KMS-11 (cell line): ENCODE results near the gene GADD45GIP1.

Experiments
- H2AFZ ChIP-seq: fragments of 200-600 bp; sonication (generic); 2 replicates; pipeline ENCODE4 v1.6.1; 2016; ENCODE audit warnings: antibody characterized with exemption, mixed run types, low read depth
- H3K27ac ChIP-seq: fragments of 200-600 bp; sonication (generic); 2 replicates; pipeline ENCODE4 v1.6.1; 2016; ENCODE audit warnings: mild to moderate bottlenecking, mixed run types
- H3K27me3 ChIP-seq: fragments of 200-600 bp; sonication (generic); 2 replicates; pipeline ENCODE4 v1.6.1; 2017; ENCODE audit warnings: mild to moderate bottlenecking, low read depth, mixed run types, moderate library complexity; ENCODE audit not compliant: insufficient read depth
- H3K36me3 ChIP-seq: fragments of 200-600 bp; sonication (generic); 2 replicates; pipeline ENCODE4 v1.6.1; 2017; ENCODE audit warnings: mild to moderate bottlenecking, mixed run types; ENCODE audit not compliant: insufficient read depth
- H3K4me1 ChIP-seq: fragments of 200-600 bp; sonication (generic); 2 replicates; pipeline ENCODE4 v1.6.1; 2016; ENCODE audit warnings: mild to moderate bottlenecking, low read depth, mixed run types; ENCODE audit not compliant: poor library complexity, severe bottlenecking
- H3K4me2 ChIP-seq: fragments of 200-600 bp; sonication (generic); 2 replicates; pipeline ENCODE4 v1.7.0; 2016; ENCODE audit warnings: mild to moderate bottlenecking, mixed run types
- H3K4me3 ChIP-seq: fragments of 200-600 bp; sonication (generic); IDR thresholded peaks from 2 replicates; pipeline ENCODE4 v1.6.1; 2017; ENCODE audit warnings: low read depth, low read length, mixed read lengths; ENCODE audit not compliant: insufficient read depth
- H3K79me2 ChIP-seq: fragments of 200-600 bp; sonication (generic); 2 replicates; pipeline ENCODE4 v1.6.1; 2016; ENCODE audit warnings: low read depth, mixed run types; ENCODE audit not compliant: insufficient read depth
- H3K9ac ChIP-seq: fragments of 200-600 bp; sonication (generic); 2 replicates; pipeline ENCODE4 v1.6.1; 2016; ENCODE audit warnings: mild to moderate bottlenecking, mixed run types
- H4K20me1 ChIP-seq: fragments of 200-600 bp; sonication (generic); 2 replicates; pipeline ENCODE4 v1.6.1; 2016; ENCODE audit warnings: mild to moderate bottlenecking, mixed run types; ENCODE audit not compliant: insufficient read depth
- CTCF ChIP-seq: fragments of 200-600 bp; sonication (generic); conservative IDR thresholded peaks from 2 replicates; pipeline ENCODE4 v1.6.1; 2017; ENCODE audit warnings: low read depth, mild to moderate bottlenecking, antibody characterized with exemption, low read length, moderate library complexity, mixed read lengths

The GADD45GIP1 gene

DNA sequence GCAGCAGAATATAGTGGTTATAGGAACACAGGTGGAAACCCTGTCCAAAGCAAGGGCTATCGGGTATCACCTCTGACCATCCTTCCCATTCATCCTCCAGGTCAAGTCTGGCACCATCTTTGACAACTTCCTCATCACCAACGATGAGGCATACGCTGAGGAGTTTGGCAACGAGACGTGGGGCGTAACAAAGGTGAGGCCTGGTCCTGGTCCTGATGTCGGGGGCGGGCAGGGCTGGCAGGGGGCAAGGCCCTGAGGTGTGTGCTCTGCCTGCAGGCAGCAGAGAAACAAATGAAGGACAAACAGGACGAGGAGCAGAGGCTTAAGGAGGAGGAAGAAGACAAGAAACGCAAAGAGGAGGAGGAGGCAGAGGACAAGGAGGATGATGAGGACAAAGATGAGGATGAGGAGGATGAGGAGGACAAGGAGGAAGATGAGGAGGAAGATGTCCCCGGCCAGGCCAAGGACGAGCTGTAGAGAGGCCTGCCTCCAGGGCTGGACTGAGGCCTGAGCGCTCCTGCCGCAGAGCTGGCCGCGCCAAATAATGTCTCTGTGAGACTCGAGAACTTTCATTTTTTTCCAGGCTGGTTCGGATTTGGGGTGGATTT lies 13.5 kb downstream of the GADD45GIP1 start:
- H3K9ac ChIP-seq, result no peak overlapping the region

DNA sequence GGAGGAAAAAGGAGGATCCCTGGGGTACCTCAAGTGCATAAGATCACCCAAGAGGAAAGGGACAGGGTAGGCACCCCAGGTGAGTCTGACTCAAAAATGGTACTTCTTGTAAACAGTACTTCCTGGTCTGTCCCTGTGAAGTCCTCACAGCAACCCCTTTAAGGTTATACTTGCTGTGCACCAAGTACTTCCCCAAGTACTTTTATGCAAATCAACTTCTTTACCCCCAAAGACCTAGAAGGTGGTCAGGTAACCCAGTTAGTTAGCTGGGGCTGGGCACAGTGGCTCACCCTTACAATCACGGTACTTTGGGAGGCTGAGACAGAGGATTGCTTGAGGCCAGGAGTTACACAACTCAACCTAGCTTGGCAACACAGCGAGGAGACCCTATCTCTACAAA lies 16.1 kb downstream of the GADD45GIP1 start:
- Histone ChIP-seq H3K4me1 (peaks cover 71% of the 10 kb centered on the region), H3K4me2 (peak overlapping the region; percentile 96), H3K36me3 (peaks cover 35% of the 10 kb centered on the region), H3K79me2 (peaks cover 40% of the 10 kb centered on the region), H4K20me1 (peaks cover 11% of the 10 kb centered on the region), H3K9ac (peak overlapping the region; percentile 97; the same call in 1 of the 2 replicates), H3K27me3 (no peaks in the 10 kb centered on the region), H3K4me3 (no peak overlapping the region), H2AFZ (no peak overlapping the region), H3K27ac (peak overlapping the region; percentile 83)
- TF ChIP-seq CTCF, result no peak

More for the DNA sequence above, 13.5 kb downstream of the GADD45GIP1 start:
- Histone ChIP-seq H3K27ac (no peak overlapping the region; the same call in 1 of the 2 replicates), H2AFZ (no peak overlapping the region), H3K27me3 (no peaks in the 10 kb centered on the region), H3K4me3 (no peak overlapping the region), H3K36me3 (peaks cover 37% of the 10 kb centered on the region), H3K79me2 (peaks cover 58% of the 10 kb centered on the region), H4K20me1 (peaks cover 11% of the 10 kb centered on the region), H3K4me2 (no peak overlapping the region), H3K4me1 (peaks cover 66% of the 10 kb centered on the region)
- no peak for TF ChIP-seq CTCF

DNA sequence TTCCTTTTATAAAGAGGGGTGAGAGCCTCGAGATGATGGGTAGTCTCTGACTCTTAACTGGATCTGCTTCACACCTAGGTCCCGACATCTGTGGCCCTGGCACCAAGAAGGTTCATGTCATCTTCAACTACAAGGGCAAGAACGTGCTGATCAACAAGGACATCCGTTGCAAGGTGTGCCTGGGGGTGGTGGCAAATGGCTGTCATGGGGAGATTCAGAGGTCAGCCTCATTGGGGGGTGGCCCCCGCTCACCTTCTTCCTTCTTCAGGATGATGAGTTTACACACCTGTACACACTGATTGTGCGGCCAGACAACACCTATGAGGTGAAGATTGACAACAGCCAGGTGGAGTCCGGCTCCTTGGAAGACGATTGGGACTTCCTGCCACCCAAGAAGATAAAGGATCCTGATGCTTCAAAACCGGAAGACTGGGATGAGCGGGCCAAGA lies 17.0 kb downstream of the GADD45GIP1 start:
- Histone ChIP-seq H3K79me2 (peaks cover 40% of the 10 kb centered on the region), H3K27ac (peak overlapping the region; percentile 83; the same call in 1 of the 2 replicates), H3K9ac (peak overlapping the region; percentile 97; the same call in 1 of the 2 replicates), H3K4me3 (no peak overlapping the region), H2AFZ (no peak overlapping the region), H3K36me3 (peaks cover 35% of the 10 kb centered on the region), H3K4me1 (peaks cover 67% of the 10 kb centered on the region), H4K20me1 (peaks cover 11% of the 10 kb centered on the region), H3K27me3 (no peaks in the 10 kb centered on the region), H3K4me2 (peak overlapping the region; percentile 96)
- no peak for TF ChIP-seq CTCF

DNA sequence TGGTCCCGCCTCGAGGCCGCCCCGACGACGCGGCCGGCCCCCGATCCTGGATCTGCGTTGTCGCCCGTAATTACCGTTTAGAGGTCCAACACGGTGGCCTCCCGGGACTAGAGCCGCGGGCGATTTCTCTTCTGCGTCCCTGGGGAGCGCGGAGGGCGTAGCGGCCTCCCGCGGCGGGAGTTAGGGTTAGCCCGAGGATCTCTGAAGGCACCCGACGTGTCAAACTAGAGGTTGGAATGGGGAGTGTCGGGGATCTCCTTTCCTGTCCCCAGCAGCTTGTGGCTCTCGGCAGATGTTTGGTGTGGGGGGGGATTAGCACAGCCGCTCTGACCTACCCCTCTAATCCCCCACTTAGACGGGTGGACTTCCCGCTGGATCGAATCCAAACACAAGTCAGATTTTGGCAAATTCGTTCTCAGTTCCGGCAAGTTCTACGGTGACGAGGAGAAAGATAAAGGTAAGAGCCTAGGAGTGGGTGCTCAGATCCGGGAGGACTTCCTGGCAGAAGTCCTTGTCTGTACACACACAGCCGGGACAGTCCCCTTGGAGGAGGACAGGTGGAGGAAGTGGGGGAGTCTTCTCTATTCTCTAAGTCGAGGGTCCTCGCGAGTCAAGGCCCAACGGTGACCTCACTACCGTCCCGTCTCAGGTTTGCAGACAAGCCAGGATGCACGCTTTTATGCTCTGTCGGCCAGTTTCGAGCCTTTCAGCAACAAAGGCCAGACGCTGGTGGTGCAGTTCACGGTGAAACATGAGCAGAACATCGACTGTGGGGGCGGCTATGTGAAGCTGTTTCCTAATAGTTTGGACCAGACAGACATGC lies 18.0 kb downstream of the GADD45GIP1 start:
- Histone ChIP-seq H4K20me1 (peaks cover 11% of the 10 kb centered on the region), H2AFZ (no peak overlapping the region), H3K27ac (peak overlapping the region; percentile 83), H3K4me2 (peak overlapping the region; percentile 96), H3K79me2 (peaks cover 40% of the 10 kb centered on the region), H3K36me3 (peaks cover 35% of the 10 kb centered on the region), H3K27me3 (no peaks in the 10 kb centered on the region), H3K4me1 (peaks cover 61% of the 10 kb centered on the region), H3K4me3 (peak overlapping the region; percentile 56), H3K9ac (peak overlapping the region; percentile 97)
- 0 out of 2 replicates have a peak, but pooled peaks have one; percentile 13 for TF ChIP-seq CTCF
